ENCODE measurements around the gene EIF3D. TPM values are rescaled to one million over a fixed set of nuclear protein-coding genes. Genes with fewer than 3 reads are reported as not detected.
A peak's percentile ranks its signal among the peaks of the same experiment; 100 is the strongest.

Gene EIF3D
- total and polyA plus RNA-seq, 9 of the 15 experiments (the other 6 are each of a cell fraction or from before 2014, with no cell fraction given) = 191 to 422 (median 279) TPM

DNA sequence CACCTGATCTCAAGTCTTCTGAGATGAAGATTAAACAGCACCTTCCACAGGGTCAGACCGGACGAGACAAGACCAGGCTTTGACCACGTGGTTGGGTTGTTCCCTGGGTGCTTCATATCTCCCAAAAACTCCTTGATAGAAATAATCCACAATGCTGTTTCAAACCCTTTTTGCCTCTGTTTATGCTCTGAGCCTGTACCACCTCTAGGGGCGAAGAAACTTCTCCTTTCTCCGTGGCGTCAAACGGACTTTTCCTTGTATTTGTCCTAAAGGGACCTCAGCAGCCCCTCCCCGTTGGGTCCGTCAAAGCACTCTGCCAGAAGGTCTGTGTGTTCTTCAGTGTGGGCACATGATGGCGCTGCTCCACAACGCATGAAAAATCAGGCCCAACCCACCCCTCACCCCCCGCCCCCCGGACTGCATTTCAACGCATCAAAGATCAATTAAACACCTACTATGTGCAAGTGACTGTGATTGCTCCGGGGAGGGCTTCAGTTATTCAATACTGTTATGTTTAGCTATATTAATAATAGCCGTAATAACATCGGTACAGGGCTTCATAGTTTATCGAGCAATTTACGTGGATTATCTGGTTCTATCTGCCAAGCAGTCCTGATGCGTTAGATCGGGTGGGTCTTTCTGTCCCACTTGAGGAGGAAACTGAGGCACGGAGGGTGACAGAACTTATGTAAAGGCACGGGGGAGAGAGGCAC, 17.3 kb upstream of the EIF3D start (continued):
- TF ChIP-seq ZNF146 (CRISPR knock-in tag; IDR thresholded peaks at IDR 0.05; ENCODE audit: unreplicated experiment) (no peak), JUN (IDR thresholded peaks at IDR 0.05; ENCODE audit: borderline replicate concordance, low read depth, low read length) (no peak), JUN (CRISPR knock-in tag; IDR thresholded peaks at IDR 0.05; ENCODE audit: borderline replicate concordance) (no peak), ELF4 (CRISPR knock-in tag; IDR thresholded peaks at IDR 0.05) (no peak), ZNF3 (CRISPR knock-in tag; IDR thresholded peaks at IDR 0.05) (no peak), L3MBTL2 (IDR thresholded peaks at IDR 0.05) (peak; percentile 90), TAL1 (IDR thresholded peaks at IDR 0.05) (no peak), MTA2 (IDR thresholded peaks at IDR 0.05; ENCODE audit: low read depth) (no peak), ZBTB7A (IDR thresholded peaks at IDR 0.05; ENCODE audit: borderline replicate concordance, control insufficient read depth, low read depth, low read length) (peak; percentile 72), CBFA2T2 (conservative IDR thresholded peaks at IDR 0.05) (no peak), ATF7 (IDR thresholded peaks at IDR 0.05) (0 out of 2 replicates have a peak, but pooled peaks have one; percentile 19), ZNF134 (CRISPR knock-in tag; conservative IDR thresholded peaks at IDR 0.05) (no peak), SMAD4 (CRISPR knock-in tag; conservative IDR thresholded peaks at IDR 0.05) (no peak), CHD2 (IDR thresholded peaks at IDR 0.05; ENCODE audit: low read depth, low read length) (no peak), SIN3B (IDR thresholded peaks at IDR 0.05; ENCODE audit: low read depth) (no peak), RHOXF2B (CRISPR knock-in tag; conservative IDR thresholded peaks at IDR 0.05) (no peak), ZNF354B (CRISPR knock-in tag; IDR thresholded peaks at IDR 0.05) (no peak), KLF13 (tag; IDR thresholded peaks at IDR 0.05; ENCODE audit: borderline replicate concordance, low read depth) (no peak)
- TF ChIP-seq, protein P1, sequence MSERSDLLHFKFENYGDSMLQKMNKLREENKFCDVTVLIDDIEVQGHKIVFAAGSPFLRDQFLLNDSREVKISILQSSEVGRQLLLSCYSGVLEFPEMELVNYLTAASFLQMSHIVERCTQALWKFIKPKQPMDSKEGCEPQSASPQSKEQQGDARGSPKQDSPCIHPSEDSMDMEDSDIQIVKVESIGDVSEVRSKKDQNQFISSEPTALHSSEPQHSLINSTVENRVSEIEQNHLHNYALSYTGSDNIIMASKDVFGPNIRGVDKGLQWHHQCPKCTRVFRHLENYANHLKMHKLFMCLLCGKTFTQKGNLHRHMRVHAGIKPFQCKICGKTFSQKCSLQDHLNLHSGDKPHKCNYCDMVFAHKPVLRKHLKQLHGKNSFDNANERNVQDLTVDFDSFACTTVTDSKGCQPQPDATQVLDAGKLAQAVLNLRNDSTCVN (CRISPR knock-in tag; IDR thresholded peaks at IDR 0.05) = no peak
- TF ChIP-seq, protein P2, sequence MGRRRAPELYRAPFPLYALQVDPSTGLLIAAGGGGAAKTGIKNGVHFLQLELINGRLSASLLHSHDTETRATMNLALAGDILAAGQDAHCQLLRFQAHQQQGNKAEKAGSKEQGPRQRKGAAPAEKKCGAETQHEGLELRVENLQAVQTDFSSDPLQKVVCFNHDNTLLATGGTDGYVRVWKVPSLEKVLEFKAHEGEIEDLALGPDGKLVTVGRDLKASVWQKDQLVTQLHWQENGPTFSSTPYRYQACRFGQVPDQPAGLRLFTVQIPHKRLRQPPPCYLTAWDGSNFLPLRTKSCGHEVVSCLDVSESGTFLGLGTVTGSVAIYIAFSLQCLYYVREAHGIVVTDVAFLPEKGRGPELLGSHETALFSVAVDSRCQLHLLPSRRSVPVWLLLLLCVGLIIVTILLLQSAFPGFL (CRISPR knock-in tag; IDR thresholded peaks at IDR 0.05) = no peak
- TF ChIP-seq, protein P3, sequence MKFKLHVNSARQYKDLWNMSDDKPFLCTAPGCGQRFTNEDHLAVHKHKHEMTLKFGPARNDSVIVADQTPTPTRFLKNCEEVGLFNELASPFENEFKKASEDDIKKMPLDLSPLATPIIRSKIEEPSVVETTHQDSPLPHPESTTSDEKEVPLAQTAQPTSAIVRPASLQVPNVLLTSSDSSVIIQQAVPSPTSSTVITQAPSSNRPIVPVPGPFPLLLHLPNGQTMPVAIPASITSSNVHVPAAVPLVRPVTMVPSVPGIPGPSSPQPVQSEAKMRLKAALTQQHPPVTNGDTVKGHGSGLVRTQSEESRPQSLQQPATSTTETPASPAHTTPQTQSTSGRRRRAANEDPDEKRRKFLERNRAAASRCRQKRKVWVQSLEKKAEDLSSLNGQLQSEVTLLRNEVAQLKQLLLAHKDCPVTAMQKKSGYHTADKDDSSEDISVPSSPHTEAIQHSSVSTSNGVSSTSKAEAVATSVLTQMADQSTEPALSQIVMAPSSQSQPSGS (CRISPR knock-in tag; IDR thresholded peaks at IDR 0.05) = no peak
- TF ChIP-seq, protein P4, sequence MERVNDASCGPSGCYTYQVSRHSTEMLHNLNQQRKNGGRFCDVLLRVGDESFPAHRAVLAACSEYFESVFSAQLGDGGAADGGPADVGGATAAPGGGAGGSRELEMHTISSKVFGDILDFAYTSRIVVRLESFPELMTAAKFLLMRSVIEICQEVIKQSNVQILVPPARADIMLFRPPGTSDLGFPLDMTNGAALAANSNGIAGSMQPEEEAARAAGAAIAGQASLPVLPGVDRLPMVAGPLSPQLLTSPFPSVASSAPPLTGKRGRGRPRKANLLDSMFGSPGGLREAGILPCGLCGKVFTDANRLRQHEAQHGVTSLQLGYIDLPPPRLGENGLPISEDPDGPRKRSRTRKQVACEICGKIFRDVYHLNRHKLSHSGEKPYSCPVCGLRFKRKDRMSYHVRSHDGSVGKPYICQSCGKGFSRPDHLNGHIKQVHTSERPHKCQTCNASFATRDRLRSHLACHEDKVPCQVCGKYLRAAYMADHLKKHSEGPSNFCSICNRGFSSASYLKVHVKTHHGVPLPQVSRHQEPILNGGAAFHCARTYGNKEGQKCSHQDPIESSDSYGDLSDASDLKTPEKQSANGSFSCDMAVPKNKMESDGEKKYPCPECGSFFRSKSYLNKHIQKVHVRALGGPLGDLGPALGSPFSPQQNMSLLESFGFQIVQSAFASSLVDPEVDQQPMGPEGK (CRISPR knock-in tag; IDR thresholded peaks at IDR 0.05; ENCODE audit: borderline replicate concordance) = no peak
- TF ChIP-seq, protein P5, sequence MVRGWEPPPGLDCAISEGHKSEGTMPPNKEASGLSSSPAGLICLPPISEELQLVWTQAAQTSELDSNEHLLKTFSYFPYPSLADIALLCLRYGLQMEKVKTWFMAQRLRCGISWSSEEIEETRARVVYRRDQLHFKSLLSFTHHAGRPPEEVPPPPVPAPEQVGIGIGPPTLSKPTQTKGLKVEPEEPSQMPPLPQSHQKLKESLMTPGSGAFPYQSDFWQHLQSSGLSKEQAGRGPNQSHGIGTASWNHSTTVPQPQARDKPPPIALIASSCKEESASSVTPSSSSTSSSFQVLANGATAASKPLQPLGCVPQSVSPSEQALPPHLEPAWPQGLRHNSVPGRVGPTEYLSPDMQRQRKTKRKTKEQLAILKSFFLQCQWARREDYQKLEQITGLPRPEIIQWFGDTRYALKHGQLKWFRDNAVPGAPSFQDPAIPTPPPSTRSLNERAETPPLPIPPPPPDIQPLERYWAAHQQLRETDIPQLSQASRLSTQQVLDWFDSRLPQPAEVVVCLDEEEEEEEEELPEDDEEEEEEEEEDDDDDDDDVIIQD (CRISPR knock-in tag; IDR thresholded peaks at IDR 0.05) = no peak

Data from K562 (cell line).